HEK293 (cell line): ENCODE measurements around the gene FXYD1.

Experiments used
- CTCF ChIA-PET: fragments of 350-600 bp; formaldehyde crosslinking; extraction: SDS; loops from one replicate; lab custom pipeline; 2021; ENCODE audit warnings: antibody characterized with exemption; lab: Yijun Ruan, JAX
- POLR2A ChIA-PET: fragments of 300-600 bp; formaldehyde crosslinking; extraction: SDS; loops from one replicate; lab custom pipeline; 2020; ENCODE audit warnings: antibody characterized with exemption, inconsistent platforms; lab: Yijun Ruan, JAX
- H3K27ac ChIP-seq: fragments of 200-500 bp; sonication (Bioruptor generic); 2 replicates; pipeline ENCODE4 v1.5.1; 2014; ENCODE audit warnings: low read depth, low read length, control low read depth, inconsistent platforms; ENCODE audit errors: extremely low read depth
- H3K36me3 ChIP-seq, 2 experiments: fragments of 200-500 bp in 1 of 2; sonication (Bioruptor generic) in 1 of 2; 1 replicate in 1 of 2; 2 replicates in 1 of 2; pipeline ENCODE4 v1.5.1; 2014 to 2017; ENCODE audit warnings: inconsistent platforms in 2 of 2, low read length in 2 of 2; ENCODE audit not compliant: control insufficient read depth in 2 of 2, insufficient read depth in 1 of 2
- H3K4me1 ChIP-seq: fragments of 200-500 bp; sonication (Bioruptor generic); 2 replicates; pipeline ENCODE4 v1.5.1; 2014; ENCODE audit warnings: mild to moderate bottlenecking, low read length, inconsistent platforms; ENCODE audit not compliant: control insufficient read depth, insufficient read depth
- H3K4me3 ChIP-seq: 2 replicates; pipeline ENCODE4 v1.5.1; 2011; ENCODE audit warnings: low read depth, mild to moderate bottlenecking, control low read depth, low read length, moderate library complexity
- H3K9me3 ChIP-seq: fragments of 200-500 bp; sonication (Bioruptor generic); 2 replicates; pipeline ENCODE4 v1.5.1; 2014; ENCODE audit warnings: low read depth, low read length, inconsistent platforms; ENCODE audit not compliant: control insufficient read depth, insufficient read depth
- EGR2 ChIP-seq: fragments of 450-650 bp; formaldehyde crosslinking; IDR thresholded peaks from 2 replicates; pipeline ENCODE4 v1.5.1; 2016; ENCODE audit warnings: low read depth, missing biosample characterization, missing genetic modification characterization
- KLF1 ChIP-seq: fragments of 450-650 bp; formaldehyde crosslinking; IDR thresholded peaks from 2 replicates; pipeline ENCODE4 v1.5.1; 2016; ENCODE audit warnings: missing biosample characterization, missing genetic modification characterization
- SP7 ChIP-seq: fragments of 450-650 bp; formaldehyde crosslinking; IDR thresholded peaks from 2 replicates; pipeline ENCODE4 v1.5.1; 2016; ENCODE audit warnings: missing biosample characterization, missing genetic modification characterization
- ZFHX2 ChIP-seq: fragments of 450-650 bp; formaldehyde crosslinking; conservative IDR thresholded peaks from 2 replicates; pipeline ENCODE4 v1.5.1; 2016; ENCODE audit warnings: missing biosample characterization, missing genetic modification characterization
- ZIC2 ChIP-seq: fragments of 450-650 bp; formaldehyde crosslinking; IDR thresholded peaks from 2 replicates; pipeline ENCODE4 v1.5.1; 2016; ENCODE audit warnings: missing biosample characterization, missing genetic modification characterization
- ZNF169 ChIP-seq: fragments of 450-650 bp; formaldehyde crosslinking; IDR thresholded peaks from 2 replicates; pipeline ENCODE4 v1.5.1; 2016; ENCODE audit warnings: missing biosample characterization, missing genetic modification characterization
- ZNF174 ChIP-seq: fragments of 450-650 bp; formaldehyde crosslinking; IDR thresholded peaks from 2 replicates; pipeline ENCODE4 v1.5.0; 2017; ENCODE audit warnings: missing biosample characterization, mild to moderate bottlenecking, missing genetic modification characterization
- ZNF214 ChIP-seq: fragments of 450-650 bp; formaldehyde crosslinking; IDR thresholded peaks from 2 replicates; pipeline ENCODE4 v1.5.1; 2017; ENCODE audit warnings: missing biosample characterization, mild to moderate bottlenecking, missing genetic modification characterization, borderline replicate concordance
- ZNF426 ChIP-seq: fragments of 450-650 bp; formaldehyde crosslinking; IDR thresholded peaks from 2 replicates; pipeline ENCODE4 v1.5.1; 2017; ENCODE audit warnings: missing biosample characterization, missing genetic modification characterization, mild to moderate bottlenecking, inconsistent platforms, moderate library complexity
- ZNF521 ChIP-seq: fragments of 450-650 bp; formaldehyde crosslinking; IDR thresholded peaks from 2 replicates; pipeline ENCODE4 v1.5.1; 2017; ENCODE audit warnings: missing biosample characterization, mild to moderate bottlenecking, missing genetic modification characterization
- ZNF560 ChIP-seq: fragments of 450-650 bp; formaldehyde crosslinking; IDR thresholded peaks from 2 replicates; pipeline ENCODE4 v1.5.1; 2017; ENCODE audit warnings: missing biosample characterization, missing genetic modification characterization, borderline replicate concordance
- ZNF777 ChIP-seq: fragments of 450-650 bp; formaldehyde crosslinking; IDR thresholded peaks from 2 replicates; pipeline ENCODE4 v1.5.1; 2017; ENCODE audit warnings: missing biosample characterization, missing genetic modification characterization, borderline replicate concordance
- ZNF791 ChIP-seq: fragments of 450-650 bp; formaldehyde crosslinking; IDR thresholded peaks from 2 replicates; pipeline ENCODE4 v1.5.1; 2016; ENCODE audit warnings: missing biosample characterization, missing genetic modification characterization
- ZNF792 ChIP-seq: fragments of 450-650 bp; formaldehyde crosslinking; IDR thresholded peaks from 2 replicates; pipeline ENCODE4 v1.5.1; 2016; ENCODE audit warnings: missing biosample characterization, missing genetic modification characterization
- ZSCAN16 ChIP-seq: fragments of 450-650 bp; formaldehyde crosslinking; IDR thresholded peaks from 2 replicates; pipeline ENCODE4 v1.5.1; 2016; ENCODE audit warnings: missing biosample characterization, missing genetic modification characterization
- ZSCAN23 ChIP-seq: fragments of 450-650 bp; formaldehyde crosslinking; IDR thresholded peaks from 2 replicates; pipeline ENCODE4 v1.5.1; 2016; ENCODE audit warnings: missing biosample characterization, missing genetic modification characterization
- TF ChIP-seq, protein P1 (sequence below): fragments of 450-650 bp; formaldehyde crosslinking; IDR thresholded peaks from 2 replicates; pipeline ENCODE4 v1.5.1; 2016; ENCODE audit warnings: missing biosample characterization, missing genetic modification characterization
- TF ChIP-seq, protein P2 (sequence below): fragments of 450-650 bp; formaldehyde crosslinking; IDR thresholded peaks from 2 replicates; pipeline ENCODE4 v1.5.1; 2016; ENCODE audit warnings: missing biosample characterization, missing genetic modification characterization

FXYD1 gene

DNA sequence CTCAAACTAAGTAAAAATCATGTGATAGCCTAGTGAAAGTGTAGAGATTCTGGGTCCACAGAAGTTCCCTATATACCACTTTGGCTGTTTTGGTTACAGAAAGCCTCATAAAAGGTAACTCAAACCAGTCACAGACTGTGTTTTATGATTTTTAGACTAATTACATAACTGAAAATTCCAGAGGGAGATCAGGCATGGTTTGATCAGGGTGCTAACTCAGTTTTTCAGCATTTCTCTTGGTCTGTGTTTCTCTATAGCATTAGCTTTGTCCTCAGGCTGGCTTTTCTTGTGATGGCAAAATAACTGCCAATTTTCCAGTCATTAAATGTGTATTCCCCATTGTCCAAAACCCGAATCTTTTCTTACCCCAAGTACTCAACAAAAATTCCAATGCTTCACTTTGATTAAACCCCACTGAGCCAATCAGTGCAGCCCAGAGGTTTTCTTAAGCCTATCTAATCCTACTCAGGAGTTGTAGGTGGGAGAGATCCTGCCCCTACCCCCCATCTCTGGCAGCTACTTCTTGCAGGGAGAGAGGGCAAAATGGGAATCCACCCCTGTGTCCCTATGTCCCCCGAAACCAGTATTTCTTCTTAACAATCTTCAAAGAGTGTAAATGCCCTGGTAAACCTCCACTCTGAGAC lies 31.6 kb upstream of the FXYD1 start:
- H3K4me3 ChIP-seq = no peak overlapping the region
- no peaks in the 10 kb centered on the region for H3K36me3 ChIP-seq
- no peak overlapping the region for H3K27ac ChIP-seq
- TF ChIP-seq, protein P1, sequence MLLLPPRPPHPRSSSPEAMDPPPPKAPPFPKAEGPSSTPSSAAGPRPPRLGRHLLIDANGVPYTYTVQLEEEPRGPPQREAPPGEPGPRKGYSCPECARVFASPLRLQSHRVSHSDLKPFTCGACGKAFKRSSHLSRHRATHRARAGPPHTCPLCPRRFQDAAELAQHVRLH (tag by site-specific recombination) = peak; percentile 66; the same call in 1 of the 2 replicates
- TF ChIP-seq EGR2 (tag by site-specific recombination) = no peak
- TF ChIP-seq, protein P2, sequence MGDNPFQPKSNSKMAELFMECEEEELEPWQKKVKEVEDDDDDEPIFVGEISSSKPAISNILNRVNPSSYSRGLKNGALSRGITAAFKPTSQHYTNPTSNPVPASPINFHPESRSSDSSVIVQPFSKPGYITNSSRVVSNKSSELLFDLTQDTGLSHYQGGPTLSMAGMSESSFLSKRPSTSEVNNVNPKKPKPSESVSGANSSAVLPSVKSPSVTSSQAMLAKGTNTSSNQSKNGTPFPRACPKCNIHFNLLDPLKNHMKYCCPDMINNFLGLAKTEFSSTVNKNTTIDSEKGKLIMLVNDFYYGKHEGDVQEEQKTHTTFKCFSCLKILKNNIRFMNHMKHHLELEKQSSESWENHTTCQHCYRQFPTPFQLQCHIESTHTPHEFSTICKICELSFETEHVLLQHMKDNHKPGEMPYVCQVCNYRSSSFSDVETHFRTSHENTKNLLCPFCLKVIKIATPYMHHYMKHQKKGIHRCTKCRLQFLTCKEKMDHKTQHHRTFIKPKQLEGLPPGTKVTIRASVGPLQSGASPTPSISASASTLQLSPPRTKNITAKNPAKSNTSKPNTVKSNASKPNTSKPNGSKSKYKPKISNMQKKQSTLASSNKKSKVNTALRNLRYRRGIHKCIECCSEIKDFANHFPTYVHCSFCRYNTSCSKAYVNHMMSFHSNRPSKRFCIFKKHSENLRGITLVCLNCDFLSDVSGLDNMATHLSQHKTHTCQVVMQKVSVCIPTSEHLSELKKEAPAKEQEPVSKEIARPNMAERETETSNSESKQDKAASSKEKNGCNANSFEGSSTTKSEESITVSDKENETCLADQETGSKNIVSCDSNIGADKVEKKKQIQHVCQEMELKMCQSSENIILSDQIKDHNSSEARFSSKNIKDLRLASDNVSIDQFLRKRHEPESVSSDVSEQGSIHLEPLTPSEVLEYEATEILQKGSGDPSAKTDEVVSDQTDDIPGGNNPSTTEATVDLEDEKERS (tag by site-specific recombination) = peak; percentile 89
- TF ChIP-seq, all 188 proteins: peak for 2
- CTCF ChIA-PET = interaction anchor here (0.6 to 2.8 kb wide), 12 partner anchors 8 to 269 kb away, joined by 3 to 14 read pairs (median 3); no protein-coding TSS in a partner anchor
- Histone ChIP-seq H3K4me1 (no peaks in the 10 kb centered on the region), H3K9me3 (no peaks in the 10 kb centered on the region)
- POLR2A ChIA-PET = interaction anchor here (0.6 kb wide), 1 partner anchor 1161 kb away, joined by 3 read pairs; no protein-coding TSS in a partner anchor

DNA sequence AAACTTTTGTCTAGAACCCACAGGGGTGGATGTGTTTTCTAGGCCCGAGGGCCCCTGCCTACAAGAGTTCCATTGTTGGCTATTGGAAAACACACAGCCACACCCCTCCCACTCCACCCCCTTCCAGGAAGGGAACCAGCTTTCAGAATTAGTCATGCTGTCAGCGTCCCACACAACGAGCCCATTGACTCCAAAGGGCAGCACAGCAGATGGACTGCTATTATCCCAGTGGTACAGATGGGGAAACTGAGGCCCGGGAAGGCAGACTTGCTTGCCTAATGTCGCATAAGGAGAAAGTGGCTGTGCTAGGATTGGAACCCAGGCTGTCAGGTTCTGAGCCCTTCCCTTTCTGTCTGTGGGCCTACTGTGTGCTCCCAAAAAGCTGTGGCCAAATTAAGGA lies 31.1 kb upstream of the FXYD1 start:
- H3K27ac ChIP-seq = no peak overlapping the region
- H3K9me3 ChIP-seq = no peaks in the 10 kb centered on the region
- H3K4me3 ChIP-seq = no peak overlapping the region
- no peak for TF ChIP-seq ZNF214
- TF ChIP-seq ZNF169 (tag by site-specific recombination) = no peak
- TF ChIP-seq EGR2 (tag by site-specific recombination) = peak; percentile 97
- TF ChIP-seq ZNF560 (tag by site-specific recombination) = no peak
- TF ChIP-seq ZFHX2 (tag by site-specific recombination) = peak; percentile 92
- no peak for TF ChIP-seq ZSCAN23 (tag by site-specific recombination)
- TF ChIP-seq ZNF777 (tag by site-specific recombination) = no peak
- no peak for TF ChIP-seq ZSCAN16
- peak; percentile 75 for TF ChIP-seq KLF1 (tag by site-specific recombination)
- no peak for TF ChIP-seq ZNF791 (tag by site-specific recombination)
- no peak for TF ChIP-seq ZNF174 (tag by site-specific recombination)
- no peak for TF ChIP-seq ZNF521 (tag by site-specific recombination)
- TF ChIP-seq SP7 = no peak
- TF ChIP-seq ZNF792 (tag by site-specific recombination) = no peak
- POLR2A ChIA-PET = no interaction called here
- CTCF ChIA-PET = interaction anchor here (0.8 to 2.8 kb wide), 5 partner anchors 9 to 62 kb away, joined by 3 to 14 read pairs (median 3); no protein-coding TSS in a partner anchor
- no peaks in the 10 kb centered on the region for H3K4me1 ChIP-seq
- H3K36me3 ChIP-seq = no peaks in the 10 kb centered on the region; a peak in 1 of 3 replicates

DNA sequence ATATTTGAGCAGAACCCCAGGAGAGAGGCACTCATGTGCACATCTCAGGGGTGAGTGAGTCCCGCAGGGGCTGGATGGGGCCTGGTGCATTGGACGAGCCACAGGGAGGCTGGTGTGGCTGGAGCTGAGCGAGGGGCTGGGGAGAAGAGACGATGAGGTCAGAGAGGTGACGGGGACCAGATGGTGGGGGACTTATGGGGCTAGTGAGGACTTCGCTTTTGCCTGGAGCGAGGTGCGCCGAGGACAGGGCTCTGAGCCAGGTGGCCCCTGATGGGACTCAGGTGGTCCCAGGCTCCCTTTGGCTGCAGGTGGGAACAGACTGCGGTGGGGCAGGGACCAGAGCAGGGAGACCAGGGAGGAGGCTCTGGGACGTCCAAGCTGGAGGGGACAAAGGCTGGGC lies 29.9 kb upstream of the FXYD1 start:
- no peak overlapping the region for H3K4me3 ChIP-seq
- no peaks in the 10 kb centered on the region for H3K9me3 ChIP-seq
- H3K27ac ChIP-seq = no peak overlapping the region
- no peak for TF ChIP-seq ZNF426 (tag by site-specific recombination)
- TF ChIP-seq ZIC2 (tag by site-specific recombination) = peak; percentile 63
- CTCF ChIA-PET = interaction anchor here (0.6 to 1.5 kb wide), 5 partner anchors 15 to 159 kb away, joined by 3 to 5 read pairs (median 3); no protein-coding TSS in a partner anchor
- POLR2A ChIA-PET = no interaction called here
- H3K4me1 ChIP-seq = no peaks in the 10 kb centered on the region
- H3K36me3 ChIP-seq = no peaks in the 10 kb centered on the region; a peak in 1 of 3 replicates
